H9 (cell line): Measurements from ENCODE around the gene GAD1. TPM values are rescaled to one million over a fixed set of nuclear protein-coding genes. Genes with fewer than 3 reads are reported as not detected.
A peak's percentile ranks its signal among the peaks of the same experiment; 100 is the strongest.

Source experiments
- DNase-seq: peaks from one replicate; pipeline ENCODE4 v3.0.0-alpha.2; 2017
- H2AFZ ChIP-seq: one replicate; pipeline ENCODE4 v1.6.1; 2013; ENCODE audit warnings: mild to moderate bottlenecking, low read length, control low read depth, moderate library complexity
- H2AK5ac ChIP-seq: 2 replicates; pipeline ENCODE4 v1.6.1; 2013; ENCODE audit warnings: low read length, control low read depth, mixed read lengths; ENCODE audit not compliant: insufficient read length
- H2BK120ac ChIP-seq: one replicate; pipeline ENCODE4 v1.6.1; 2013; ENCODE audit warnings: low read depth, mild to moderate bottlenecking, low read length, control low read depth, inconsistent platforms; ENCODE audit not compliant: poor library complexity, severe bottlenecking
- H2BK12ac ChIP-seq: 2 replicates; pipeline ENCODE4 v1.6.1; 2013; ENCODE audit warnings: low read length, control low read depth, mixed read lengths, low read depth; ENCODE audit not compliant: insufficient read length
- H2BK15ac ChIP-seq: 2 replicates; pipeline ENCODE4 v1.6.1; 2013; ENCODE audit warnings: low read depth, low read length, control low read depth
- H2BK20ac ChIP-seq: one replicate; pipeline ENCODE4 v1.6.1; 2013; ENCODE audit warnings: low read depth, mild to moderate bottlenecking, low read length, control low read depth, inconsistent platforms; ENCODE audit not compliant: poor library complexity, severe bottlenecking
- H2BK5ac ChIP-seq: 2 replicates; pipeline ENCODE4 v1.6.1; 2013; ENCODE audit warnings: low read length, control low read depth, mixed read lengths; ENCODE audit not compliant: insufficient read length
- H3K14ac ChIP-seq: 2 replicates; pipeline ENCODE4 v1.6.1; 2013; ENCODE audit warnings: low read length, control low read depth; ENCODE audit not compliant: insufficient read depth
- H3K18ac ChIP-seq: 2 replicates; pipeline ENCODE4 v1.6.1; 2013; ENCODE audit warnings: low read depth, mild to moderate bottlenecking, mixed read lengths, low read length, control low read depth; ENCODE audit not compliant: insufficient read length
- H3K23ac ChIP-seq: 2 replicates; pipeline ENCODE4 v1.6.1; 2013; ENCODE audit warnings: low read length, control low read depth, mixed read lengths, low read depth; ENCODE audit not compliant: insufficient read length
- H3K23me2 ChIP-seq: 2 replicates; pipeline ENCODE4 v1.6.1; 2013; ENCODE audit warnings: low read depth, mild to moderate bottlenecking, mixed read lengths, low read length, control low read depth; ENCODE audit not compliant: insufficient read length, poor library complexity, severe bottlenecking
- H3K27ac ChIP-seq: 2 replicates; pipeline ENCODE4 v1.5.1; 2013; ENCODE audit warnings: low read length, control low read depth, mixed read lengths, low read depth; ENCODE audit not compliant: insufficient read length
- H3K27me3 ChIP-seq: 2 replicates; pipeline ENCODE4 v1.6.1; 2013; ENCODE audit warnings: low read length, control low read depth, inconsistent platforms; ENCODE audit not compliant: insufficient read depth
- H3K4ac ChIP-seq: 2 replicates; pipeline ENCODE4 v1.6.1; 2013; ENCODE audit warnings: low read depth, mild to moderate bottlenecking, control low read depth, inconsistent platforms, low read length, moderate library complexity
- H3K4me1 ChIP-seq: 2 replicates; pipeline ENCODE4 v1.6.1; 2013; ENCODE audit warnings: low read length, control low read depth, inconsistent platforms; ENCODE audit not compliant: insufficient read depth
- H3K4me2 ChIP-seq: 2 replicates; pipeline ENCODE4 v1.6.1; 2013; ENCODE audit warnings: low read length, control low read depth, mixed read lengths; ENCODE audit not compliant: insufficient read length, insufficient read depth
- H3K56ac ChIP-seq: 2 replicates; pipeline ENCODE4 v1.6.1; 2013; ENCODE audit warnings: low read depth, mild to moderate bottlenecking, mixed read lengths, low read length, control low read depth; ENCODE audit not compliant: insufficient read length
- H3K79me1 ChIP-seq: 2 replicates; pipeline ENCODE4 v1.6.1; 2013; ENCODE audit warnings: low read depth, mild to moderate bottlenecking, moderate library complexity, low read length, control low read depth, inconsistent platforms; ENCODE audit not compliant: insufficient read depth, poor library complexity, severe bottlenecking
- H3K79me2 ChIP-seq: 2 replicates; pipeline ENCODE4 v1.6.1; 2013; ENCODE audit warnings: low read length, control low read depth, inconsistent platforms; ENCODE audit not compliant: insufficient read depth
- H3K9ac ChIP-seq: 2 replicates; pipeline ENCODE4 v1.6.1; 2013; ENCODE audit warnings: low read length, control low read depth, mixed read lengths; ENCODE audit not compliant: insufficient read length; ENCODE audit errors: extremely low read depth
- H3K9me3 ChIP-seq: one replicate; pipeline ENCODE4 v1.6.1; 2013; ENCODE audit warnings: low read depth, low read length, inconsistent platforms; ENCODE audit not compliant: control insufficient read depth
- H3T11ph ChIP-seq: one replicate; pipeline ENCODE4 v1.6.1; 2013; ENCODE audit warnings: mild to moderate bottlenecking, low read length, control low read depth, inconsistent platforms
- H4K20me1 ChIP-seq: one replicate; pipeline ENCODE4 v1.6.1; 2013; ENCODE audit not compliant: control insufficient read depth, insufficient read length, insufficient read depth
- H4K5ac ChIP-seq: 2 replicates; pipeline ENCODE4 v1.6.1; 2013; ENCODE audit warnings: low read depth, mild to moderate bottlenecking, mixed read lengths, low read length, control low read depth; ENCODE audit not compliant: insufficient read length
- H4K8ac ChIP-seq: replicated peaks from 2 replicates; pipeline ENCODE4 v1.6.1; 2013; ENCODE audit warnings: low read length, control low read depth, mixed read lengths, low read depth; ENCODE audit not compliant: insufficient read length
- H4K91ac ChIP-seq: 2 replicates; pipeline ENCODE4 v1.6.1; 2013; ENCODE audit warnings: low read depth, mild to moderate bottlenecking, moderate library complexity, mixed read lengths, low read length, control low read depth; ENCODE audit not compliant: insufficient read length
- H3K27ac Mint-ChIP-seq, 3 experiments: 2 replicates in 2 of 3; 3 replicates in 1 of 3; pipeline ENCODE4 v1.8.0; 2020 to 2021; ENCODE audit warnings: mixed read lengths in 3 of 3, mild to moderate bottlenecking in 1 of 3, moderate library complexity in 1 of 3
- H3K27me3 Mint-ChIP-seq: 2 replicates; pipeline ENCODE4 v1.8.0; 2021; ENCODE audit warnings: low read depth, mild to moderate bottlenecking, moderate library complexity, mixed read lengths
- H3K36me3 Mint-ChIP-seq, 3 experiments: 2 replicates in 2 of 3; 3 replicates in 1 of 3; pipeline ENCODE4 v1.8.0; 2020 to 2021; ENCODE audit warnings: low read depth in 3 of 3, mixed read lengths in 3 of 3; ENCODE audit not compliant: insufficient read depth in 1 of 3
- H3K4me1 Mint-ChIP-seq, 2 experiments: 2 replicates each; pipeline ENCODE4 v1.8.0; 2020; ENCODE audit warnings: mixed read lengths in 2 of 2
- H3K4me3 Mint-ChIP-seq, 2 experiments: 2 replicates in 1 of 2; 3 replicates in 1 of 2; pipeline ENCODE4 v1.8.0; 2020 to 2021; ENCODE audit warnings: mild to moderate bottlenecking in 2 of 2, mixed read lengths in 2 of 2, moderate library complexity in 1 of 2
- H3K9me3 Mint-ChIP-seq, 2 experiments: 2 replicates in 1 of 2; 3 replicates in 1 of 2; pipeline ENCODE4 v1.8.0; 2020; ENCODE audit warnings: mild to moderate bottlenecking in 2 of 2, mixed read lengths in 2 of 2, moderate library complexity in 1 of 2
- whole genome bisulfite sequencing: extraction: QIAGEN DNeasy Blood & Tissue Kit; methylation state at CpG from one replicate; pipeline ENCODE4 v1.1.7; 2013; ENCODE audit warnings: missing lambda C conversion rate, low lambda C conversion rate, mixed read lengths; ENCODE audit not compliant: insufficient read length; ENCODE audit errors: extremely low coverage; 5-methylcytosine and 5-hydroxymethylcytosine counted together
- total RNA-seq: library from RNA; stranded (reverse); gene quantifications from 2 replicates; pipeline ENCODE4 v1.2.1, GENCODE V29; 2021
- TF ChIP-seq, protein P1 (sequence below): fragments of 200-600 bp; sonication (generic); conservative IDR thresholded peaks from 3 replicates; pipeline ENCODE4 v1.8.0; 2021; ENCODE audit warnings: antibody characterized with exemption, mild to moderate bottlenecking

The GAD1 gene
- total RNA-seq, 1 experiment from 2014 or later: 1.8 TPM

DNA sequence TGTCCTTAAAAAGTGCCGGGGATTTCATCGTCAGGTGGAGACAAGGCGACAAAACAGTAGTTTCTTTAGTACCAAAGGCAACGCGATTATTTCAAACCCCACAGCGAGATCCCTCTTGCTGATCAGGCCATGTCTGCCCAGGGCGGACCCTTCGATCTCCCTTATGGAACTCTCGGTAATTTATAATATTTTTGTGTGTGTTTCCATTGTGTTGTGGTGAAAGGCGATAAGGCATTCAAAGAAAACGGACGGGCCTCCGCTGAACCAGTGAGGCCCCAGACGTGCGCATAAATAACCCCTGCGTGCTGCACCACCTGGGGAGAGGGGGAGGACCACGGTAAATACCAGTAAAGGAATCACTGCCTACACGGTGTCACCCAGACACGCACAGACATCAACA is 1.4 kb upstream of the GAD1 start:
- Histone ChIP-seq H3K4me2 (peak overlapping the region; percentile 70), H3K9ac (no peak overlapping the region), H4K20me1 (peaks cover 2% of the 10 kb centered on the region), H2BK5ac (no peak overlapping the region), H2BK20ac (no peak overlapping the region), H2AFZ (no peak overlapping the region), H4K91ac (no peak overlapping the region), H3K18ac (no peak overlapping the region), H3K9me3 (no peaks in the 10 kb centered on the region), H2AK5ac (no peak overlapping the region), H3K14ac (no peak overlapping the region), H3K27ac (no peak overlapping the region), H3K4ac (no peak overlapping the region), H4K8ac (no peak overlapping the region), H3K4me1 (no peaks in the 10 kb centered on the region; the same call in 1 of the 2 replicates), H2BK120ac (no peak overlapping the region), H3K27me3 (peaks cover 60% of the 10 kb centered on the region), H3K79me1 (no peaks in the 10 kb centered on the region), H2BK15ac (no peak overlapping the region), H3T11ph (no peak overlapping the region), H3K79me2 (no peaks in the 10 kb centered on the region), H3K23ac (no peak overlapping the region), H2BK12ac (no peak overlapping the region), H3K56ac (no peak overlapping the region), H4K5ac (no peak overlapping the region), H3K23me2 (peaks cover 48% of the 10 kb centered on the region)
- peaks cover 78% of the 10 kb centered on the region for H3K27me3 Mint-ChIP-seq
- no CpG with 5 or more reads among the region's 19 CpGs for WGBS
- H3K36me3 Mint-ChIP-seq: no peaks in the 10 kb centered on the region; a peak in 1 of 7 replicates
- peaks cover 46 to 49% of the 10 kb centered on the region in 2 experiments for H3K4me1 Mint-ChIP-seq
- DNase-seq: no peak
- H3K4me3 Mint-ChIP-seq: peak overlapping the region; percentile 63 to 82
- TF ChIP-seq, protein P1, sequence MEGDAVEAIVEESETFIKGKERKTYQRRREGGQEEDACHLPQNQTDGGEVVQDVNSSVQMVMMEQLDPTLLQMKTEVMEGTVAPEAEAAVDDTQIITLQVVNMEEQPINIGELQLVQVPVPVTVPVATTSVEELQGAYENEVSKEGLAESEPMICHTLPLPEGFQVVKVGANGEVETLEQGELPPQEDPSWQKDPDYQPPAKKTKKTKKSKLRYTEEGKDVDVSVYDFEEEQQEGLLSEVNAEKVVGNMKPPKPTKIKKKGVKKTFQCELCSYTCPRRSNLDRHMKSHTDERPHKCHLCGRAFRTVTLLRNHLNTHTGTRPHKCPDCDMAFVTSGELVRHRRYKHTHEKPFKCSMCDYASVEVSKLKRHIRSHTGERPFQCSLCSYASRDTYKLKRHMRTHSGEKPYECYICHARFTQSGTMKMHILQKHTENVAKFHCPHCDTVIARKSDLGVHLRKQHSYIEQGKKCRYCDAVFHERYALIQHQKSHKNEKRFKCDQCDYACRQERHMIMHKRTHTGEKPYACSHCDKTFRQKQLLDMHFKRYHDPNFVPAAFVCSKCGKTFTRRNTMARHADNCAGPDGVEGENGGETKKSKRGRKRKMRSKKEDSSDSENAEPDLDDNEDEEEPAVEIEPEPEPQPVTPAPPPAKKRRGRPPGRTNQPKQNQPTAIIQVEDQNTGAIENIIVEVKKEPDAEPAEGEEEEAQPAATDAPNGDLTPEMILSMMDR: no peak
- peaks cover 3 to 4% of the 10 kb centered on the region in 2 experiments; a peak in 1 of 5 replicates for H3K9me3 Mint-ChIP-seq
- peak overlapping the region in 1 of 3 experiments; percentile 93; a peak in 1 of 7 replicates for H3K27ac Mint-ChIP-seq
